HepG2 (cell line): ENCODE measurements around the gene UBTD1. TPM values are rescaled to one million over a fixed set of nuclear protein-coding genes. Genes with fewer than 3 reads are reported as not detected.

Source experiments
- ATAC-seq: fragments of 200-7000 bp; cut with Tn5 transposase; 3 replicates; pipeline ENCODE4 v1.9.1; 2020; ENCODE audit warnings: mild to moderate bottlenecking, moderate library complexity
- BruUV-seq: library from RNA; stranded (reverse); fragments of 400-500 nt; replicated peaks from 2 replicates; lab custom pipeline; 2021; lab: Mats Ljungman, UMichigan
- CTCF ChIA-PET: fragments of 300-600 bp; formaldehyde crosslinking; extraction: SDS; loops from one replicate; lab custom pipeline; 2021; ENCODE audit warnings: low total read pairs, inconsistent platforms, low intra/inter-chr PET ratio; lab: Yijun Ruan, JAX
- POLR2A ChIA-PET: fragments of 350-600 bp; sonication (Branson Sonifier 250); formaldehyde crosslinking; loops from one replicate; lab custom pipeline; 2020; ENCODE audit warnings: antibody characterized with exemption, inconsistent platforms; lab: Yijun Ruan, JAX
- DNase-seq: peaks from one replicate; pipeline ENCODE4 v3.0.0-alpha.2; 2015; ENCODE audit warnings: low spot score
- FAIRE-seq: peaks from 3 replicates; lab custom pipeline; 2011; peaks lifted over from hg19 to GRCh38; lab: Jason Lieb, UNC
- H2AFZ ChIP-seq: one replicate; pipeline ENCODE4 v1.6.1; 2011; ENCODE audit warnings: low read length, inconsistent platforms
- H3K27ac ChIP-seq: fragments of 300-600 bp; 3 replicates; pipeline ENCODE4 v1.8.0; 2011; ENCODE audit warnings: mixed run types, mild to moderate bottlenecking, mixed read lengths, low read length, inconsistent platforms; ENCODE audit not compliant: insufficient read depth; ENCODE audit errors: extremely low read length
- H3K27me3 ChIP-seq, 2 experiments: fragments of 200-600 bp in 1 of 2; 2 replicates in 1 of 2; 3 replicates in 1 of 2; pipeline versions ENCODE4 v1.6.0 to v1.8.0; 2011; ENCODE audit warnings: low read length in 2 of 2, mild to moderate bottlenecking in 2 of 2, moderate library complexity in 2 of 2, inconsistent platforms in 1 of 2; ENCODE audit not compliant: insufficient read depth in 2 of 2, control insufficient read depth in 1 of 2
- H3K36me3 ChIP-seq, 2 experiments: fragments of 200-600 bp in 1 of 2; replicated peaks in 1 of 2; 2 replicates in 1 of 2; 3 replicates in 1 of 2; pipeline versions ENCODE4 v1.5.1 to v1.8.0; 2011; ENCODE audit warnings: low read length in 2 of 2, inconsistent platforms in 1 of 2; ENCODE audit not compliant: insufficient read depth in 2 of 2, control insufficient read depth in 1 of 2
- H3K4me1 ChIP-seq: 2 replicates; pipeline ENCODE4 v1.5.1; 2012; ENCODE audit warnings: low read length, inconsistent platforms; ENCODE audit not compliant: insufficient read depth
- H3K4me2 ChIP-seq: 2 replicates; pipeline ENCODE4 v1.6.0; 2011; ENCODE audit warnings: low read depth, low read length, inconsistent platforms
- H3K4me3 ChIP-seq, 3 experiments: fragments of 200-600 bp in 1 of 3; sonication (generic), shearing (Covaris generic) in 1 of 3; replicated peaks in 1 of 3; 2 replicates each; pipeline ENCODE4 v1.5.1; 2011 to 2016; ENCODE audit warnings: low read length in 3 of 3, inconsistent platforms in 2 of 3, low read depth in 2 of 3, mild to moderate bottlenecking in 2 of 3, control low read depth in 1 of 3, mixed read lengths in 1 of 3; ENCODE audit not compliant: insufficient read depth in 1 of 3
- H3K79me2 ChIP-seq: one replicate; pipeline ENCODE4 v1.6.1; 2011; ENCODE audit warnings: low read length, inconsistent platforms; ENCODE audit not compliant: insufficient read depth
- H3K9ac ChIP-seq: 2 replicates; pipeline ENCODE4 v1.6.0; 2011; ENCODE audit warnings: mild to moderate bottlenecking, low read depth, low read length, inconsistent platforms; ENCODE audit not compliant: insufficient read depth
- H3K9me3 ChIP-seq: 2 replicates; pipeline ENCODE4 v1.5.1; 2012; ENCODE audit warnings: mild to moderate bottlenecking, low read length
- H4K20me1 ChIP-seq: 2 replicates; pipeline ENCODE4 v1.6.0; 2011; ENCODE audit warnings: inconsistent platforms, mild to moderate bottlenecking, low read length, moderate library complexity; ENCODE audit not compliant: insufficient read depth
- BRCA1 ChIP-seq: sonication (generic); formaldehyde crosslinking; IDR thresholded peaks from 2 replicates; pipeline ENCODE4 v1.4.0; 2020; ENCODE audit warnings: missing genetic modification reagents
- CREB1 ChIP-seq, 2 experiments: fragments of 450-650 bp in 1 of 2; IDR thresholded peaks; 2 replicates each; pipeline ENCODE4 v1.6.1; 2016 to 2017; ENCODE audit warnings: control low read depth in 1 of 2, mild to moderate bottlenecking in 1 of 2, missing compliant biosample characterization in 1 of 2, missing genetic modification characterization in 1 of 2
- EP300 ChIP-seq, 3 experiments: sonication (generic) in 1 of 3; formaldehyde crosslinking in 1 of 3; IDR thresholded peaks; 2 replicates each; pipeline versions ENCODE4 v1.5.1 to v1.6.1; 2011 to 2020; ENCODE audit warnings: low read depth in 2 of 3, low read length in 2 of 3, borderline replicate concordance in 1 of 3, improper control_type of control experiment in 1 of 3, mild to moderate bottlenecking in 1 of 3, missing genetic modification reagents in 1 of 3, moderate library complexity in 1 of 3
- HMGXB3 ChIP-seq: sonication (generic); formaldehyde crosslinking; IDR thresholded peaks from 2 replicates; pipeline ENCODE4 v1.4.0; 2020; ENCODE audit warnings: missing genetic modification reagents, borderline replicate concordance
- JARID2 ChIP-seq: sonication (generic); formaldehyde crosslinking; IDR thresholded peaks from 2 replicates; pipeline ENCODE4 v1.8.1; 2023; ENCODE audit warnings: missing genetic modification reagents, inconsistent platforms; ENCODE audit not compliant: insufficient replicate concordance
- LBX2 ChIP-seq: sonication (generic); formaldehyde crosslinking; IDR thresholded peaks from 2 replicates; pipeline ENCODE4 v1.5.0; 2020; ENCODE audit warnings: missing genetic modification reagents, mild to moderate bottlenecking, borderline replicate concordance
- RBFOX2 ChIP-seq: fragments of 200-400 bp; formaldehyde crosslinking; IDR thresholded peaks from 2 replicates; pipeline ENCODE4 v1.6.1; 2017; ENCODE audit warnings: low read depth, mild to moderate bottlenecking, low read length
- RFX1 ChIP-seq: fragments of 450-650 bp; IDR thresholded peaks from 2 replicates; pipeline ENCODE4 v1.6.1; 2017
- SOX6 ChIP-seq, 2 experiments: fragments of 450-650 bp in 1 of 2; sonication (generic) in 1 of 2; formaldehyde crosslinking in 1 of 2; IDR thresholded peaks; 2 replicates each; pipeline versions ENCODE4 v1.4.0 to v1.6.1; 2017 to 2020; ENCODE audit warnings: antibody characterized with exemption in 1 of 2, mild to moderate bottlenecking in 1 of 2, missing genetic modification reagents in 1 of 2
- XRCC5 ChIP-seq: fragments of 200-400 bp; formaldehyde crosslinking; optimal IDR thresholded peaks from 2 replicates; pipeline ENCODE3; 2017; ENCODE audit warnings: mild to moderate bottlenecking, low read length
- YEATS4 ChIP-seq: sonication (generic); formaldehyde crosslinking; IDR thresholded peaks from 2 replicates; pipeline ENCODE4 v1.4.0; 2020; ENCODE audit warnings: missing genetic modification reagents, borderline replicate concordance
- ZMYM3 ChIP-seq: sonication (generic); formaldehyde crosslinking; IDR thresholded peaks from 2 replicates; pipeline ENCODE4 v1.5.1; 2020; ENCODE audit warnings: mild to moderate bottlenecking, missing genetic modification reagents
- ZNF263 ChIP-seq: sonication (generic); formaldehyde crosslinking; IDR thresholded peaks from 2 replicates; pipeline ENCODE4 v1.4.0; 2020; ENCODE audit warnings: missing genetic modification reagents
- ZNF768 ChIP-seq: sonication (generic); formaldehyde crosslinking; IDR thresholded peaks from 2 replicates; pipeline ENCODE4 v1.4.0; 2020; ENCODE audit warnings: missing genetic modification reagents
- WGBS: methylation state at CpG from one replicate; pipeline ENCODE4 v1.1.6; 2017; ENCODE audit warnings: low lambda C conversion rate; 5-methylcytosine and 5-hydroxymethylcytosine counted together
- in situ Hi-C: cut with HindIII; loops from 2 replicates; pipeline ENCODE4 v1.10.0; 2017; ENCODE audit warnings: low pct_unique_long_range_greater_than_20kb; ENCODE audit not compliant: extremely low pct_ligation_motif_present
- intact Hi-C: fragments of 100-400 bp; cut with micrococcal nuclease; formaldehyde crosslinking; loops from one replicate; pipeline ENCODE4 v1.10.0; 2022; ENCODE audit not compliant: unreplicated experiment
- polyA plus RNA-seq, 8 experiments: library from polyadenylated mRNA; depleted of rRNA in 3 of 8; stranded (reverse) in 7 of 8; unstranded in 1 of 8; fragments of >200 nt; fragmentation: Illumina TruSeq in 4 of 8; extraction: Trizol in 4 of 8; gene quantifications; 2 replicates each; pipeline versions ENCODE4 v1.2.1 to v1.2.3, GENCODE V29; 2011 to 2016; ENCODE audit warnings: low read depth in 4 of 8, missing spikeins in 1 of 8, mixed read lengths in 1 of 8; ENCODE audit not compliant: insufficient read depth in 1 of 8
- total RNA-seq, 5 experiments: library from RNA; depleted of rRNA; stranded (reverse); fragments of >200 nt; fragmentation: Illumina TruSeq; extraction: Trizol; gene quantifications; 2 replicates each; pipeline ENCODE4 v1.2.3, GENCODE V29; 2016; ENCODE audit warnings: low read depth in 1 of 5
- TF ChIP-seq, protein P1 (sequence below): sonication (generic); formaldehyde crosslinking; IDR thresholded peaks from 2 replicates; pipeline ENCODE4 v1.5.0; 2020; ENCODE audit warnings: mild to moderate bottlenecking, missing genetic modification reagents, moderate library complexity

Gene UBTD1
- total and polyA plus RNA-seq, 2 of the 13 experiments (the other 11 are each of a cell fraction or from before 2014, with no cell fraction given) = 7.9 to 10.0 TPM

DNA sequence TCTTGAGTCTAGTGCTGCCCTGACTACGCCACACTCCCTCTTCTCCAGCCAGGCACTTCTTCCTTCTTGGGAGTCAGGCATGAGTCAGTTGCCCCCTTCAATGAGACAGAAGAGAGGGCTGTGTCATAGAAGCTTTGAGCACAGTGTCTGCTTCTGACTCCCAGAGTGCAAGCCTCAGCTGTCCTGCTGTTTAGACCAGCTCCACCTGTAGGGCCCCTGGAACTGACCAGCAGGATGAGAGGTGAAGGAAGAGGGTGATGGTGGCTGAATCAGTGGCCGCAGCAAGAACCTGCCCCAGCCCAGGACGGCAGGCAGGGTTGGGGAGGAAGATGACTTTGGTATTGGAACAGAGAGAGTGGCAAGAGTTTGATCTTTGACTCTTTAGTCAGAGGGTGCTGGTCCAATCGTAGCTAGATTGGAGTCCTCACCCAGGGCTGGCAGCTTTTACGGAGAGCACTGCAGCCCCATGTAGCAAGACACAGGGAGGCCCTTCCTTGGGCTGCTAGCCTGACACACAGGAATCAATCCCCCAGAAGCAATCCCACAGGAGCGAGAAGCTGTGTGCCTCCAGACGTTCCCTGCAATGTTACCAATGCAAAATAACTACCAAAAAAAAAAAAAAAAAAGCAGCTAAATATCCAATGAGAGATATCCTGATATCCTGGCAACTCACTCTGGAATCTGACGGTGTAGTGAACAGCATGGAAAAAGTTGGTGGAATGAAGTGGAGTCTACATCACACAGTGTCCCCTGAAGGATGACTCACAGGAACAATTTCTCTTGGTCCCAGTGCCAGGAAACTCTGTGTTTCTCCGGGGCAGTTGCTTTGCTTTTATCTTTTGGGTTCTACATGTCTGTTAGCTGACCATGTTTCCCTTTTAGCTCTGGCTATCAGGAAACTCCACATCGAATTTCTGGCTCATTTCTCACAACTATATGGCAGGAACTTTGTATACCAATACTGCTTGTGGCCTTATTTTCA lies 97.7 kb downstream of the UBTD1 start:
- H3K36me3 ChIP-seq = no peaks in the 10 kb centered on the region
- ChIA-PET CTCF (no interaction called here), POLR2A (interaction anchor here (0.8 to 3.5 kb wide), 3 partner anchors 8 to 22 kb away, joined by 3 to 23 read pairs (median 3); partner anchors contain the start of gene HOGA1)
- H3K4me3 ChIP-seq = peak overlapping the region in 1 of 3 experiments; percentile 6; a peak in 1 of 6 replicates
- no TSS peak for BruUV-seq
- H3K4me1 ChIP-seq = peaks cover 33% of the 10 kb centered on the region
- H3K9ac ChIP-seq = peak overlapping the region; percentile 25; the same call in 1 of the 2 replicates
- H3K27ac ChIP-seq = peak overlapping the region; percentile 37
- DNase-seq = peak; percentile 64
- intact Hi-C loops = loop anchor here (1.0 kb wide), 1 partner anchor 12 kb away; the partner anchor contains the start of gene HOGA1
- ATAC-seq = peak; percentile 85
- no peaks in the 10 kb centered on the region; a peak in 1 of 5 replicates for H3K27me3 ChIP-seq
- FAIRE-seq = peak; percentile 62
- no peak overlapping the region for H2AFZ ChIP-seq
- H3K9me3 ChIP-seq = no peaks in the 10 kb centered on the region
- no peaks in the 10 kb centered on the region for H3K79me2 ChIP-seq
- H4K20me1 ChIP-seq = no peaks in the 10 kb centered on the region
- H3K4me2 ChIP-seq = peak overlapping the region; percentile 57
- in situ Hi-C loops = no loop called here
- 36% methylated on average over 8 of the region's 10 CpGs for WGBS
- TF ChIP-seq YEATS4 (CRISPR knock-in tag) (no peak), ZNF768 (CRISPR knock-in tag) (peak; percentile 63), RBFOX2 (no peak), RFX1 (no peak), JARID2 (CRISPR knock-in tag) (no peak), EP300 (IDR thresholded peaks at IDR 0.05; ENCODE audit: low read depth in 2 of 2, low read length in 2 of 2) (peak in 1 of 2 experiments; percentile 22; a peak in 1 of 4 replicates), EP300 (CRISPR knock-in tag; IDR thresholded peaks at IDR 0.05; ENCODE audit: borderline replicate concordance) (no peak), SOX6 (IDR thresholded peaks at IDR 0.05) (no peak), SOX6 (CRISPR knock-in tag; IDR thresholded peaks at IDR 0.05) (peak; percentile 32; the same call in 1 of the 2 replicates), ZNF263 (CRISPR knock-in tag) (peak; percentile 78), BRCA1 (CRISPR knock-in tag) (no peak), CREB1 (IDR thresholded peaks at IDR 0.05) (0 out of 2 replicates have a peak, but pooled peaks have one; percentile 7), CREB1 (CRISPR knock-in tag; IDR thresholded peaks at IDR 0.05) (no peak), XRCC5 (peak; percentile 43), HMGXB3 (CRISPR knock-in tag) (no peak), ZMYM3 (CRISPR knock-in tag) (no peak), LBX2 (CRISPR knock-in tag) (no peak)
- TF ChIP-seq, protein P1, sequence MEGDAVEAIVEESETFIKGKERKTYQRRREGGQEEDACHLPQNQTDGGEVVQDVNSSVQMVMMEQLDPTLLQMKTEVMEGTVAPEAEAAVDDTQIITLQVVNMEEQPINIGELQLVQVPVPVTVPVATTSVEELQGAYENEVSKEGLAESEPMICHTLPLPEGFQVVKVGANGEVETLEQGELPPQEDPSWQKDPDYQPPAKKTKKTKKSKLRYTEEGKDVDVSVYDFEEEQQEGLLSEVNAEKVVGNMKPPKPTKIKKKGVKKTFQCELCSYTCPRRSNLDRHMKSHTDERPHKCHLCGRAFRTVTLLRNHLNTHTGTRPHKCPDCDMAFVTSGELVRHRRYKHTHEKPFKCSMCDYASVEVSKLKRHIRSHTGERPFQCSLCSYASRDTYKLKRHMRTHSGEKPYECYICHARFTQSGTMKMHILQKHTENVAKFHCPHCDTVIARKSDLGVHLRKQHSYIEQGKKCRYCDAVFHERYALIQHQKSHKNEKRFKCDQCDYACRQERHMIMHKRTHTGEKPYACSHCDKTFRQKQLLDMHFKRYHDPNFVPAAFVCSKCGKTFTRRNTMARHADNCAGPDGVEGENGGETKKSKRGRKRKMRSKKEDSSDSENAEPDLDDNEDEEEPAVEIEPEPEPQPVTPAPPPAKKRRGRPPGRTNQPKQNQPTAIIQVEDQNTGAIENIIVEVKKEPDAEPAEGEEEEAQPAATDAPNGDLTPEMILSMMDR (CRISPR knock-in tag) = 0 out of 2 replicates have a peak, but pooled peaks have one; percentile 15
